Trophoblast cell (in vitro differentiated cells and primary cell): Measurements from ENCODE around the gene ZNF497.
"Not testable (repeated sequence)": the region's sequence is repeated elsewhere in the genome, so short reads cannot be mapped to it uniquely, and the experiment has no call there.

ENCODE experiments used
- DNase-seq, 2 donors: peaks; one replicate each; pipeline ENCODE4 v3.0.0-alpha.2; 2016
- H2AFZ ChIP-seq: 2 replicates; pipeline ENCODE4 v1.6.1; 2013; ENCODE audit warnings: low read length, moderate library complexity, mild to moderate bottlenecking; ENCODE audit not compliant: insufficient read depth, poor library complexity
- H2AK5ac ChIP-seq: 2 replicates; pipeline ENCODE4 v1.6.1; 2013; ENCODE audit warnings: mild to moderate bottlenecking, low read length
- H2BK120ac ChIP-seq: 2 replicates; pipeline ENCODE4 v1.6.1; 2013; ENCODE audit warnings: low read length, mild to moderate bottlenecking, moderate library complexity; ENCODE audit not compliant: insufficient read depth, poor library complexity
- H2BK12ac ChIP-seq: 2 replicates; pipeline ENCODE4 v1.6.1; 2013; ENCODE audit warnings: mild to moderate bottlenecking, low read length, moderate library complexity
- H2BK5ac ChIP-seq: 2 replicates; pipeline ENCODE4 v1.6.1; 2013; ENCODE audit warnings: low read length, low read depth, moderate library complexity, mild to moderate bottlenecking; ENCODE audit not compliant: poor library complexity
- H3K14ac ChIP-seq: 2 replicates; pipeline ENCODE4 v1.6.1; 2013; ENCODE audit warnings: mild to moderate bottlenecking, low read length
- H3K18ac ChIP-seq: 2 replicates; pipeline ENCODE4 v1.6.1; 2013; ENCODE audit warnings: mild to moderate bottlenecking, low read length
- H3K23ac ChIP-seq: 2 replicates; pipeline ENCODE4 v1.6.1; 2013; ENCODE audit warnings: low read length
- H3K27ac ChIP-seq: 2 replicates; pipeline ENCODE4 v1.5.1; 2013; ENCODE audit warnings: low read depth, mild to moderate bottlenecking, inconsistent platforms, low read length, moderate library complexity
- H3K27me3 ChIP-seq: 2 replicates; pipeline ENCODE4 v1.6.1; 2013; ENCODE audit warnings: inconsistent platforms, mild to moderate bottlenecking, low read length, moderate library complexity; ENCODE audit not compliant: insufficient read depth
- H3K36me3 ChIP-seq, 2 experiments: 1 replicate in 1 of 2; 2 replicates in 1 of 2; pipeline ENCODE4 v1.6.1; 2013; ENCODE audit warnings: low read length in 2 of 2, mild to moderate bottlenecking in 2 of 2, moderate library complexity in 1 of 2; ENCODE audit not compliant: insufficient read depth in 2 of 2, control insufficient read depth in 1 of 2
- H3K4ac ChIP-seq: 2 replicates; pipeline ENCODE4 v1.6.1; 2013; ENCODE audit warnings: low read depth, mild to moderate bottlenecking, low read length, moderate library complexity
- H3K4me1 ChIP-seq, 2 experiments: 1 replicate in 1 of 2; 2 replicates in 1 of 2; pipeline ENCODE4 v1.6.1; 2013; ENCODE audit warnings: low read length in 2 of 2, mild to moderate bottlenecking in 2 of 2, moderate library complexity in 1 of 2; ENCODE audit not compliant: insufficient read depth in 2 of 2, control insufficient read depth in 1 of 2
- H3K4me2 ChIP-seq: 2 replicates; pipeline ENCODE4 v1.6.1; 2013; ENCODE audit warnings: inconsistent platforms, mild to moderate bottlenecking, low read length, moderate library complexity
- H3K4me3 ChIP-seq: 2 replicates; pipeline ENCODE4 v1.5.1; 2013; ENCODE audit warnings: mild to moderate bottlenecking, low read depth, low read length, inconsistent platforms
- H3K79me1 ChIP-seq: one replicate; pipeline ENCODE4 v1.6.1; 2013; ENCODE audit warnings: low read length
- H3K79me2 ChIP-seq: 2 replicates; pipeline ENCODE4 v1.6.1; 2013; ENCODE audit warnings: low read length, mild to moderate bottlenecking; ENCODE audit not compliant: control insufficient read depth, insufficient read depth, poor library complexity
- H3K9ac ChIP-seq: 2 replicates; pipeline ENCODE4 v1.6.1; 2013; ENCODE audit warnings: mild to moderate bottlenecking, low read length
- H3K9me3 ChIP-seq: 2 replicates; pipeline ENCODE4 v1.6.1; 2013; ENCODE audit warnings: low read depth, mild to moderate bottlenecking, control low read depth, inconsistent platforms, low read length; ENCODE audit not compliant: insufficient read depth
- H4K12ac ChIP-seq: 2 replicates; pipeline ENCODE4 v1.6.1; 2013; ENCODE audit warnings: low read depth, mild to moderate bottlenecking, low read length, moderate library complexity
- H4K8ac ChIP-seq: 2 replicates; pipeline ENCODE4 v1.6.1; 2013; ENCODE audit warnings: low read depth, mild to moderate bottlenecking, low read length, moderate library complexity
- H4K91ac ChIP-seq: one replicate; pipeline ENCODE4 v1.6.1; 2013; ENCODE audit warnings: low read depth, mild to moderate bottlenecking, low read length, moderate library complexity
- WGBS: extraction: QIAGEN DNeasy Blood & Tissue Kit; methylation state at CpG from one replicate; pipeline ENCODE4 v1.1.7; 2013; ENCODE audit warnings: missing lambda C conversion rate; ENCODE audit not compliant: insufficient read length, insufficient coverage; ENCODE audit errors: extremely low coverage; 5-methylcytosine and 5-hydroxymethylcytosine counted together

The ZNF497 gene

DNA sequence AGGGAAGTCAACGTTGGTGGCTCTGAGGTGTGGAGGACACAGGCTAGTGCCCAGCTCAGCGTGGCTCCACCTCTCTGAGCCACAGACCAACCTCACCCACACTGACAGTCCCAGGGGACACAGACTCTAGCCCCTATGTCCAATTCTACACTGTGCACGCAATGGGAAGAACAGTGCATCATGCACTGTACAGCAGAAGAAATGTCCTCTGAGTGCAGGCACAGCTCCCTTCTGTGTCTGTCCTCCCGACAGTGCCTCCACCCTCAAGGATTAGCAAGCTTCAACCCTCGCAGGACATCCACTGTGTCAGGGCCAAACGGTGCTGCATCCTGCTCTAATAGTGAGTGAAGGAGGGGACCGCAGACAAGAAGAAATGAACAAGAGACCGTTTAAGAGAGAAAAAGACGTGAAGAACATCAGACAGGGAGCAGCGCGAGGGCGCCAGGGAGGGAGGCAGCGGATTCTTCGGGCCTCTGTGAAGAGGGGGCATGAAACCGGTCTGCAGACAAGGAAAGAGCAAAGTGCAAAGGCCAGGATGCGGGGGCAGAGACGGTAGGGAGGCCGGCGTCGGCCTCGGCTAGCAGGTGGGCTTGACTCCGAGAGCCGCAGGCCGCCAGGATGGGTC, 17.6 kb upstream of the ZNF497 start:
- Histone ChIP-seq H3K18ac (peak overlapping the region; percentile 27), H3K4me2 (peak overlapping the region; percentile 93), H2BK120ac (no peak overlapping the region), H3K4ac (peak overlapping the region; percentile 18), H3K27ac (peak overlapping the region; percentile 68), H3K23ac (no peak overlapping the region), H3K9ac (peak overlapping the region; percentile 83), H4K91ac (peak overlapping the region; percentile 48), H2BK5ac (no peak overlapping the region), H3K14ac (peak overlapping the region; percentile 59), H2AFZ (peak overlapping the region; percentile 68), H3K27me3 (no peaks in the 10 kb centered on the region), H2BK12ac (no peak overlapping the region), H2AK5ac (peak overlapping the region; percentile 25), H4K12ac (peak overlapping the region; percentile 55), H3K79me2 (no peaks in the 10 kb centered on the region), H3K4me3 (peak overlapping the region; percentile 84), H4K8ac (peak overlapping the region; percentile 91), H3K9me3 (no peaks in the 10 kb centered on the region), H3K36me3 (no peaks in the 10 kb centered on the region), H3K4me1 (peaks cover 13 to 18% of the 10 kb centered on the region in 2 experiments), H3K79me1 (peaks cover 6% of the 10 kb centered on the region)
- whole genome bisulfite sequencing: no CpG with 5 or more reads among the region's 24 CpGs
- peak in 1 of 2 donors; percentile 10 for DNase-seq

GRCh38 chr19:58379246-58379645, 16.7 kb upstream of the ZNF497 start:
- peaks cover 6% of the 10 kb centered on the region for H3K79me1 ChIP-seq
- DNase-seq: no peak
- WGBS: no CpG with 5 or more reads among the region's 6 CpGs

DNA sequence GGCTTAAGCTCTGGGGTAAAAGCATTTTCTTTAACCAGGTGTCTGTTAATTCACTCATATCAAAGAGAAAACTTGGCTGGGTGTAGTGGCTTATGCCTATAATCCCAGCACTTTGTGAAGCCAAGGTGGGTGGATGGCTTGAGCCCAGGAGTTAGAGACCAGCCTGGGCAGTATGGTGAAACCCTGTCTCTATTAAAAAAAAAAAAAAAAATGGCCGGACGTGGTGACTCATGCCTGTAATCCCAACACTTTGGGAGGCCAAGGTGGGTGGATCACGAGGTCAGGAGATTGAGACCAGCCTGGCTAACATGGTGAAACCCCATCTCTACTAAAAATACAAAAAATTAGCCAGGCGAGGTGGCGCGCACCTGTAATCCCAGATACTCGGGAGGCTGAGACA, 14.2 kb upstream of the ZNF497 start:
- not testable (repeated sequence) for H3K18ac ChIP-seq, H2AFZ ChIP-seq, H3K27ac ChIP-seq, H3K4me3 ChIP-seq, H4K8ac ChIP-seq, H2BK5ac ChIP-seq, H2BK120ac ChIP-seq, H4K12ac ChIP-seq, DNase-seq, H2BK12ac ChIP-seq, H3K4ac ChIP-seq, H3K27me3 ChIP-seq, H3K9me3 ChIP-seq, H3K9ac ChIP-seq, H4K91ac ChIP-seq, H3K14ac ChIP-seq, H3K36me3 ChIP-seq, H3K23ac ChIP-seq, H3K79me2 ChIP-seq, H3K79me1 ChIP-seq, H2AK5ac ChIP-seq, H3K4me2 ChIP-seq
- no CpG with 5 or more reads among the region's 7 CpGs for WGBS
- peaks cover 12 to 17% of the 10 kb centered on the region in 2 experiments for H3K4me1 ChIP-seq

More at GRCh38 chr19:58379246-58379645, 16.7 kb upstream of the ZNF497 start:
- Histone ChIP-seq H3K79me2 (no peaks in the 10 kb centered on the region), H3K36me3 (no peaks in the 10 kb centered on the region), H3K4me1 (peaks cover 13 to 14% of the 10 kb centered on the region in 2 experiments), H3K9me3 (no peaks in the 10 kb centered on the region), H2BK5ac (no peak overlapping the region), H3K4ac (no peak overlapping the region), H3K27ac (no peak overlapping the region), H3K14ac (no peak overlapping the region), H3K18ac (peak overlapping the region; percentile 2), H4K8ac (no peak overlapping the region), H3K9ac (no peak overlapping the region), H3K4me3 (no peak overlapping the region), H2BK120ac (no peak overlapping the region), H4K12ac (no peak overlapping the region), H4K91ac (no peak overlapping the region), H3K27me3 (no peaks in the 10 kb centered on the region), H2BK12ac (no peak overlapping the region), H2AFZ (no peak overlapping the region), H3K4me2 (no peak overlapping the region), H3K23ac (no peak overlapping the region), H2AK5ac (no peak overlapping the region)

GRCh38 chr19:58374200-58374599, 11.6 kb upstream of the ZNF497 start:
- no peak overlapping the region for H2AFZ ChIP-seq
- no peak overlapping the region for H3K27ac ChIP-seq
- peaks cover 3 to 9% of the 10 kb centered on the region in 2 experiments for H3K4me1 ChIP-seq
- no peak overlapping the region for H3K4me2 ChIP-seq
- H4K12ac ChIP-seq: no peak overlapping the region
- no peaks in the 10 kb centered on the region for H3K27me3 ChIP-seq
- H2BK12ac ChIP-seq: no peak overlapping the region
- H4K91ac ChIP-seq: no peak overlapping the region
- H3K18ac ChIP-seq: no peak overlapping the region
- H2BK5ac ChIP-seq: no peak overlapping the region
- no peak overlapping the region for H3K4ac ChIP-seq
- no peaks in the 10 kb centered on the region for H3K79me1 ChIP-seq
- H3K79me2 ChIP-seq: no peaks in the 10 kb centered on the region
- no peak overlapping the region for H3K4me3 ChIP-seq
- H2BK120ac ChIP-seq: no peak overlapping the region
- DNase-seq: no peak
- no peak overlapping the region for H3K9ac ChIP-seq
- no CpG with 5 or more reads among the region's 4 CpGs for WGBS
- no peak overlapping the region for H4K8ac ChIP-seq
- no peak overlapping the region for H3K23ac ChIP-seq
- H3K14ac ChIP-seq: no peak overlapping the region
- no peaks in the 10 kb centered on the region for H3K9me3 ChIP-seq
- H3K36me3 ChIP-seq: no peaks in the 10 kb centered on the region
- no peak overlapping the region for H2AK5ac ChIP-seq
